NOMO-1 treated with DMSO at 0.1 percent for 48 hours (cell line): ENCODE measurements around the gene CHRNA7.
"Not testable (repeated sequence)": the region's sequence is repeated elsewhere in the genome, so short reads cannot be mapped to it uniquely, and the experiment has no call there.

ENCODE experiments used
- DNase-seq: peaks from one replicate; lab custom pipeline; 2025; ENCODE audit not compliant: unreplicated experiment; lab: John Stamatoyannopoulos, UW

Gene CHRNA7

DNA sequence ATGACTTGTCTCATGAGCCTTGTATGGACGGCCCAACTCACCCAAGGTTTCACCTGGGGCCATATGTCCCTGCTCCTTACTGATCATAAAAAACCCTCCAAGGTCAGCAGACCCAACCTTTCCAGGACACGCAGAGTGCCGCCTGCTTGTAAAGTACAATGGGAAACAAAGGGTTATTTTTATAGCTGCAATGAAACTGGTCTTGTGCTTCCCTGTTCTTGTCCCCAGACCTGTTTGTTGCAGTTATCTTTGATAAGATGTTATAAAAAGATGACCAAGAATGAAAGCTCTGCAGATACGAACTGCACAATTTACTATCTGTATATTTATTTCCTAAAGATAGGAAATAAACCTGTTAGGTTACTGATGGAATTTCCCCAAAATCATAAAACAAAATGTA is 136.0 kb downstream of the CHRNA7 start:
- not testable (repeated sequence) for DNase-seq

GRCh38 chr15:32167913-32168312 is 137.6 kb downstream of the CHRNA7 start:
- DNase-seq, result not testable (repeated sequence)

DNA sequence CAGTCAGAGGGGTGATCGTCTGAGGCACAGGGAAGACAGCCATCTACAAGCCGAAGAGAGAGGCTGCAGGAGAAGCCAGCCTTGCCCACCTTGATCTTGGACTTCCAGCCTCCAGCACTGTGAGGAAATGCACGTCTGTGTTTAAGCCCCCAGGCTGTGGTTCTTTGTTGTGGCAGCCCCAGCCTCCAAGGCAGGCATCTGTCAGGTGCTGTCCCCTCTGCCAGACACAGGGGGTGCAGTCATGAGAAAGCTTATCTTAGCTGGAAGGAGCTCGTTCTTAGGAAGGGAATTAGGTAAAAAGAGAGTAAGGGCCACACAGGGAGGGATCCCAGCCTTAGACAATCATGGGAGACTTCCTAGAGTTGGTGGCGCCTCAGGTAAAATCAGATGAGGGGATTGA is 150.3 kb downstream of the CHRNA7 start:
- DNase-seq, result not testable (repeated sequence)

DNA sequence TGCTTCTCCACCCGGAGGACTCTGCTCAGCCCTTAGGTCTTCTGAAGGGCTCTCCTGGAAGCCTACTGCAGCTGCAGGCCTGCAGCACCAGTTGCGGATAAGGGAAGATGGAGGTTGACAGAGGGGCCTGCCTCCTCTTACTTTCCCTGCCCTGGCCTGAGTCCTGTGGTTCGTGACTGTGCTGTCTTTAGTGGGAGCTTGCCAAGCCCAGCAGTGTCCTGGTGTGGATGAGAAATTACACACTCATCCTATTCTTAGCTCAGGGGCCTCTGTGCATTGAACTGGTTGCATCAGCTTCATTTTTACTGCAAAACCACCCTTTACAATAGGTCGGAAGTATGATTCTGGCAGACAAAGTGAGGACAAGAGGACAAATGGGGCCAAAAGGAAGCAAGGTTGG is 163.5 kb downstream of the CHRNA7 start:
- not testable (repeated sequence) for DNase-seq

DNA sequence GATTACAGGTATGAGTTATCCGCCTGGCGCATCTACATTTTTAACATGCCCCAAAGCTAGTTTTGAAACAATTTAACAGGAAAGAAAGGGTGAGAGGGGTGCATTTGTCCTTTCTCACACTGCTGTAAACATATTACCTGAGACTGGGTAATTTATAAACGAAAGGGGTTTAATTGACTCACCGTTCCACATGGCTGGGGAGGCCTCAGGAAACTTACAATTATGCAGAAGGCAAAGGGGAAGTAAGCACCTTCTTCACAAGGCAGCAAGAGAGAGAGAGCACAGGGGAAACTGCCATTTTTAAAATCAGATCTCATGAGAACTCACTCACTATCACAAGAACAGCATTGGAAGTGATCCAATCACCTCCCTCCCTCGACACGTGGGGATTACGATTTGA is 165.9 kb downstream of the CHRNA7 start:
- DNase-seq, result not testable (repeated sequence)

- DNase-seq, result not testable (repeated sequence)
These were observed 168.6 kb downstream of the CHRNA7 start for GRCh38 chr15:32198938-32199337.

- not testable (repeated sequence) for DNase-seq
These were observed 178.8 kb downstream of the CHRNA7 start for GRCh38 chr15:32209081-32209480.

DNA sequence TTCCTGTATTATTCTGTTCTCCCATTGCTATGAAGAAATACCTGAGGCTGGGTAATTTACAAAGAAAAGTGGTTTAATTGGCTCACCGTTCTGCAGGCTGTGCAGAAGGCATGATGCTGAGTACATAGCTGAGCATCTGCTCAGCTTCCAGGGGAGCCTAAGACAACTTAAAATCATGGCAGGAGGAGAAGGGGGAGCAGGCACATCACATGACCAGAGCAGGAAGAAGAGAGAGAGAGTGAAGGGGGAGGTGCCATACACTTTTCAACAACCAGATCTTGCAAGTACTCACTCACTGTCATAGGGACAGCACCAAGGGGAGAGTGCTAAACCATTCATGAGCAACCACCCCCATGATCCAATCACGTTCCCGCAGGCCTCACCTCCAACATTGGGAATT is 188.4 kb downstream of the CHRNA7 start:
- no peak for DNase-seq
